OCI-LY1 (cell line): ENCODE data around the gene P2RY8.
"Not testable (repeated sequence)": the region's sequence is repeated elsewhere in the genome, so short reads cannot be mapped to it uniquely, and the experiment has no call there.

Source experiments
- CTCF ChIP-seq: fragments of 200-600 bp; sonication (generic), shearing (Covaris generic); IDR thresholded peaks from 2 replicates; pipeline ENCODE4 v1.5.1; 2017; ENCODE audit warnings: mild to moderate bottlenecking, antibody characterized with exemption, low read length, moderate library complexity, mixed read lengths
- EZH2 ChIP-seq: fragments of 200-600 bp; sonication (generic), shearing (Covaris generic); IDR thresholded peaks from 2 replicates; pipeline ENCODE4 v1.8.0; 2017; ENCODE audit warnings: borderline replicate concordance, mixed run types, mild to moderate bottlenecking, antibody characterized with exemption, low read length, moderate library complexity, mixed read lengths

GRCh38 chrX:1446984-1447968, 89.7 kb downstream of the P2RY8 start:
- not testable (repeated sequence) for TF ChIP-seq CTCF, EZH2
